ENCODE data around the gene FCRL4.

- TF ChIP-seq RARB (CRISPR knock-in tag; IDR thresholded peaks at IDR 0.05) (no peak), ZNF565 (CRISPR knock-in tag; conservative IDR thresholded peaks at IDR 0.05; ENCODE audit: low read depth) (no peak), CSRNP3 (CRISPR knock-in tag; IDR thresholded peaks at IDR 0.05) (no peak), ARNTL (CRISPR knock-in tag; IDR thresholded peaks at IDR 0.05; ENCODE audit: borderline replicate concordance, low read depth) (no peak)
These were observed 58.3 kb downstream of the FCRL4 start for GRCh38 chr1:157539568-157539967.
